ENCODE results near the gene ARG1.

Gene ARG1

DNA sequence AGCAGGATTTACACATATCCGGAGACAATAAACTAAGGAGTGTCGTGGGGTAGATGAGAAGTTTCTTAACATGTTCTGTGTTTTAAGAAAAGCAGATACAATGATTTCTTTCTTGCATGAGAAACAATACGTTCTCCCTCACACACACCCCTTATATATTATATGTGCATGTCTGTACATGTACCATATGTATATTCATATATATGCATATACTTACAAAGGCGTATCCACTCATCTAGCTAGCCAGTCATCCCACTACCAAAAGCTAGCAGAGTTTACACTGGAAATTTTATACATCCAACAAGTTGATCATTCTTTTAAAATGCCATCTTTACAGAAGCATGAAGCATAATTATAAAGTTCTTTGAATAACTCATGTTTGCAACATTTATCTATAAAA, 14.9 kb downstream of the ARG1 start:
- no peak for DNase-seq

DNA sequence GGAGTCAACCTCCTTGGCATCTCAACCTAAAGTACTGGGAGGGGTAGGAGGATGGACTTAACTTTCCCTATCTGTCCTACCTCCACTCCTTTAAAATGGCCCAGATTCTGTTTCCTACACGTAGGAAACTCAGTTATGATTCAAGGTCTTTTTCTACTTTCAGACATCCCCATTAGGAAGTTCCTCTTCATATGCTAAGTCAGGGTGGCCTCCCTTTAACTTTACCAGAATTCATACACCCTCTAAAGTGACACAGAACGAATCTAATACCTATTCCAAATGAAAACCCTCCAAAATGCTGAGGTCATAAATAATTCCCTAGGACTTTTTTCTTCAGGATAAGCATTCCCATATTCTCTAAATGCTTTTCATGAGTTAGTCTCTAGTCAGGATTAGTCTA, 15.6 kb downstream of the ARG1 start:
- DNase-seq = no peak

DNA sequence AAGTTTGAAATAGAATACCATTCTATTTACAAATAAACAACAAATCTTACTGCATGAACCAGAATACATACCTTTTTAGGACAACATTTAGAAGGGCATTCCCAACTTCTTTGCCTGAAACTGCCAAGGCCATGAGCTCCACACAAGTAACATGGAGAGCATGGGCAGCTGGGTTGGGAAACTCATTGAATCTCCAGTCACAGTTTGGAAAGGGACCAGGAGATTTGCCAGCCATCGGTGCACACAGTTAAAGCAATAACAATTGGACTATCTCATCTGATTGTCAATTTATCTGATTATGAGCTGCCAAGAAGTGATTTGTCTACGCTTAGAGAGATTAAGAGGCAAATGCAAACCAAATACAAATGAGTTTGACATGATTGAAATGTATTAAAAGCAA, 19.9 kb downstream of the ARG1 start:
- no peak for DNase-seq

DNA sequence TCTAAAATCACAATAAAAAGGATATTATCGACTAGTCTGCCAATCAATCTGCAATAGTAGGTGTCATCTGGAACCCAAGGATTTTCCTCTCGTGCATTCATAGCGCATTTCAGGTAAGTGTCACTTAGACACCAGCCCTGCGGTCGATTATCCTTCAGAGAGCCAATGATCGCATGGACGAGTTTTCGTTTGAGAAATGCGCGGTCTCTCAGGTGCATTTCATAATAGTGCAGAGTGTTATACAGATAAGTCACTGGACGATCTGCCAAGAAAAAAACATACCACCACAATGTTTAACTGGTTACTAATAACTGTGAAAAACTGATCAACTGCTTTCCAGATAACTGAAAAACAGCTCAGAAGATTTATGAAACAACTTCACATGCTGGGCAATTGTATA, 21.0 kb downstream of the ARG1 start:
- DNase-seq = no peak

DNA sequence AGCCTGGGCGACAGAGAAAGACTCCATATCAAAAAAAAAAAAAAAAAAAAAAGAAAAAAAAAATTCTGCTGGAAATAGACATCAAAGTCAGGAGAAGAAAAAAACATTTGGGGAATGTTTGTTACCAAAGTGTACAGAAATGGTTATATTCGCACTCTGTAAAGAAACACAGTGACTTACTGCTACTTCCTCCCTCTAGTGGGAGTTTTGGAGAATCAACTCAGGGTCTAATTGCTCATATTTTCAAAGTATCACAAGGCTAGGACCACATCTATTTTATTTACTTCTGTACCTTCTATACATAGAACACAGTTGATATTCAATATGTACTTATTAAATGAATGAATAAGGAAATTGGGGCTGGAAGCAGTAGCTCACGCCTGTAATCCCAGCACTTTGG, 24.4 kb downstream of the ARG1 start:
- DNase-seq = no peak

DNA sequence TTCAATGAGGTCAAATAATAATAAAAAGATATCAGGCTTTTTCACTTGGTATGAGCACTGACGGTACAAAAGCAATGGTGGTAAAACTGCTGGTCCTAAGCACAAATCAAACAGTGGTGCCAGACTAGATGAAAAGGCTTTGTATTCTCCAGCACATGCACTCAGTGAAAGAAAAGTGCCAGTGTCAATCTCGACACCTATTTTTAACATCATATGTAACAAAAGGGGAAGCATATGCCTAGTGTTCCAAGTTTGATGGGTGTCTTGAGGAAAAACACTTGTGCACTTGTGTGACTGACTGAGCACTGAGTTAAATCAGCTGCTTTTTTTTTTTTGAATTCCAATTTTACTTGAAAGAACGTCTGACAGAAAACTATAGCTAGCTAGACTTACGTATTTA, 27.7 kb downstream of the ARG1 start:
- DNase-seq = no peak

DNA sequence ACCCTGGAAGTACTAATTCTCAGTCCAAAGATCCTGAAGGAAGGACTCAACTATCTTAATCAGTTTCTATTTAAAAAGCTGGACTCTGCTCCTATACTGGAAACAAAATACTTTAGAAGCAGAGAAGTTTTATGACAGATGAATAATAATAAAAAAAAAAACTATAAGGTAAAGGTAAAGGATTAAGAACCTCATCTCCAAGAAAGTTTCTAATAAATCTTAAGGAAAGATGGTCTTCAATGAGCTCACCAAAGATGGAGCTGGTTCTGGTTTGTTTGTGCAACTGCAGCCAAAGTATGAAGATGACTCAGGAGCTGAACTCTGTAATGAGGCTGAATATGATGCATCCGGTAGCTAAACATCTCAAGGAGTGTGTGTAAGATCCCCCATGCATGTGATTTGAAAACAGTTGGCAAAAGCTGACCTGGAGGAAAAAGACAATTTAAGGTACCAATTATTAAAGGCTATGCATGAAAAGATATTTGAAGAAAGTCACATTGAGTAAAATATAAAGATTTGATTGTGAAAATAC, 29.8 kb downstream of the ARG1 start:
- no peak for DNase-seq

DNA sequence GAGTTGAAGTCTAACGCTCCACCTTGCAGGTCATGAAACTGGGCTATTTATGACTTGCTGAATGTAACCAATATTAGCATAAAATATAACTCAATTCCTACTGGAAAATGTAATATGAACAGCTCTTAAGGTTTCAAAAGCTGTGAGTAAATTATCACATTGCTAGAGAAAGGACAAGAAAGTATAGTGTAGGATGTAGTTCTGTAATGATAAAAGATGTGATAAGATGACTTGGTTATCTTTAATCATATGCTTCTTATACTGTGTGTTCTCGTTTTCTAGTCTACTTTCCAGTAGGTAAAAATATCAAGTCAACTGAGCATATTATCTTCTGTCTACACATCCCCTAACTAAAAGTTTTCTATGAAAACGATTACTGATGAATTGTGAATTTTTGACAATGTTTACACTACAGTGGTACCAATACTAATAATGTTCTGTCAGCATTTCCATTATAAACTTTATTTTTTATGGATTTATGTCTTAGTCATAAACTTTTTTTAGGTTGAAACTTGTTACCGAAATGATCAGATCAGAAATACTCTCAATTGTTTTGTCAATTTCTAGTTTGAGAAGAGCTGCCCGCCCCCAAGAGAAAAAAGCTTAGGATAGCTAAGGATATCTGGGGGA, 40.4 kb downstream of the ARG1 start:
- DNase-seq = no peak

DNA sequence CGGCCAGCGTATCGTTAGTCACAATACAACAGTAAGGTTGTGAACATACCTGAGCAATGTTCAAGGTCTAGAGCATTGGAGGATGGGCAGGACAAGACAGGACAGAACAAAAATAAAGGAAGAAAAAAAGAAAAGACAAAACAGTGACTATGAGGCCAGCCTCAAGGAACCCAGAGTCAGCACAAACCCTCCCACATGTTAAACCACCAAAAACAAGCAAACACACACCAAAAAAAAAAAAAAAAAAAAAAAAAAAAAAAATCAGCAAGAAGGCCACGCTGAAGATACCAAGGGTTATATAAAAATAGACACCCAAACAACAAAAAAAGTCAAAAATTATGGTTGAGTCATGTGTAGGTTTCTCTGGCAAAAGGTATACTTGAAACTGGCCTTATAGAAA, 42.2 kb downstream of the ARG1 start:
- DNase-seq = no peak

DNA sequence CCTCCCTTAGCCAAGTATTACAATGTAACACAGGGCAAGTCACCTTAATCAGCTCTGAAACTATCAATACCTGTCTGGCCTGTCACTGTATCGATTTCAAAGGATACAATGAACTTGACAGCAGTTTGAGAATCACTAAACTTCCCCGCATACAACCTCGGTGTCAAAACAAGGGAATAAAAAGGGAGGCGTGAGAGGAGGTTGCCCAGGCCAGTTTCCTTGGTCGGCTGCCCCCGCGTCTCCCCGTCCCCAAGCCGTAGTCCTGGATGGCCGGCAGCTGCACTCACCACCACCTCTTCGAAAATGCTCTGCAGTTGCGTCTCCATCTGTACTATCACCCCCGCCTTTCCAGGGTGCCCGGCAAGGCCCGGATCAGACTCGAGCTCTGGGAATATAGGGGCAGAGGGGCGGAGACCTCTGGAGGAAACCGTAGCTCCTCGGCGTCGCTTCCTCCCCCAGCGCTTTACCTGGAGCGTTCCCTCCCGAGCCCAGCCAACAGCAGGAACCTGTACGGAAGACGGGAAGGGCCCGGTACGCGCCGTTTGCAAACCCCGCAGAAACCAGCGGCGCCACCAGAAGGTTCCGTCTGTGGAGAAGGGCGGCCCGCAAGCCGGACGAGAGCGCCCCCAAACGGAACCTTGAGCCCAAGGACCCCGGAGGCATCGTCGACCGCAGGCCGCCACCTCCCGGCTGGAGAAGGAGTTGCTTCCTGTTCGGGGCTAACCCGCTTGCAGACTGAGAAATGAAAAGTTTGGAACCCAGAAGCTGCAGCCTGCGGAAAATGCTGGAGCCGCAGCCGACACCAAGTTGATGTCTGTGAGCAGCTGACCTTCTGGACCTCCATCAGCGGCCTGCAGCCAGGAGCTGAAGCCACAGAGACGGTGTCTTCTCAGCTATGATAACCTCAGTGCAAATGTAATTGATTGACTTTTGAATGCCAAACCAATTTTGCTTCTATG, 55.0 kb downstream of the ARG1 start, which contains the start of gene MED23:
MED23 (minus strand) TSS at position 519 of the 959 bp plus-strand sequence; CDS start at position 326, 193 bp downstream.
- DNase-seq = peak; percentile 95

DNA sequence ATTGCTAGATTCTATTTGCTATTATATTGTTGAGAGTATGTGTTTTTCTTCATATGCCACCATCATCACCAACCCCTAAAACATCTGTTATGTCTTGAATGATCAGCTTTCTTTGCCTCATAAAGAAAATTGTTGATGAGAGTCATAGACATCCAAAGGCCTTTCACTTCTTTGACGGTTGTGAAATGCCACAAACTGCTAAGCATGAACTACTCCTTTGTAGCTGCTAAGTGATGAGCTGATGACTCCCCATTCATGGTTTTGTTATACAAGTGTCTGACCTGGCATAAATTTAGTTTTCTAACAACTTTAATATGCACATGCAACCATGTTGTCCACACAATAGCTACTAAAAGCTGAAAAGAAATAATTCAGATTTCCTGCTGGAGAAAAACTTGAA, 55.7 kb downstream of the ARG1 start:
- no peak for DNase-seq

DNA sequence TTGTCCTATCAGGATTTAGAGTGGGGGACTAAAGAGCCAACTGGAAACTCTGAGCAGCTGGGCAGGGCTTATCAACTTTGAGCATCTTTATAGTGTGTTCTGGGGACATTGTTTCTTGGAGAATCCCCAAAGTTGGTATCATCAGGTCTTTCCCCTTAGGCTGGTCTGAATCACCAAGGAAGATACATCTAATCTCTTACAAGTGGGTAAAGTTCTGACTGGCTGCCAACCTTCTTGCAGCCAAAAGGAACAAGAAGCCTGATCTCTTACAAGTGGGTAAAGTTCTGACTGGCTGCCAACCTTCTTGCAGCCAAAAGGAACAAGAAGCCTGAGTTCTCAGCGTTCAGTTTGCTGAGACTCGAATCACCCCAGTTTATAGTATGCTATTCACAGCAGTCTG, 56.6 kb downstream of the ARG1 start:
- DNase-seq = no peak

DNA sequence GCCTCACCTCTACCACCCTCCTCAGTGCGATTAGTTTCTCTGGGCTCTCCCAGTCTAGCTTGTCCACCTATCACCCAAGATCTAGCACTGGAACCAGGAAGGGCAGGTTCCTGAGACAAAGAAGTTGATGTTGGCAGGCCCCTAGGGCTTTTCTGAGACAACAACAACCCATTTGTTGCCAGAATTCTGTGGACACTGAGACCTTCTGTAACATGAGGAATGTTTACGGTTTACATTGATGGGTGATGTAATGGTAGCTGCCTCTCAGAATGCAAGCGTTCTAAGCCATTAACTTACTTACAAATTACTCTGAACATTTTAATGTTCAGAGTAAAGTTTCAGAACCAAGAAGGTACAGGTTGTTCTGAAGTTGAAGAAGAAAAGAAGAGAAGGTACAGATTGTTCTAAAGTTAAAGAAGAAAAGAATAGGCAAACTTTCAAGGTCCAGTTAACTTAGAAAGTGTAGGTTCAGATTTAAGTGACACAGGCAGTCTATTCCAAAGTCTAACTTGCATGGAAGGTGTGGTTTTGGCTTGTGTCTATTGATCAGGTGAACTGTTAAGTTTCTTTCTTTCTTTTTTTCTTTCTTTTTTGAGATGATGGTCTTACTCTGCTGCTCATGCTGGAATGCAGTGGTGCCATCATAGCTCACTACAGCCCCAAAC, 58.7 kb downstream of the ARG1 start:
- DNase-seq = no peak

All from T-helper 9 cell (primary cell).